ENCODE data around the gene ALDH18A1.
"Not testable (repeated sequence)": the region's sequence is repeated elsewhere in the genome, so short reads cannot be mapped to it uniquely, and the experiment has no call there.

The ALDH18A1 gene

GRCh38 chr10:95650232-95650631 is 6.3 kb downstream of the ALDH18A1 start:
- no peak for DNase-seq (ENCODE audit: low read depth)

DNA sequence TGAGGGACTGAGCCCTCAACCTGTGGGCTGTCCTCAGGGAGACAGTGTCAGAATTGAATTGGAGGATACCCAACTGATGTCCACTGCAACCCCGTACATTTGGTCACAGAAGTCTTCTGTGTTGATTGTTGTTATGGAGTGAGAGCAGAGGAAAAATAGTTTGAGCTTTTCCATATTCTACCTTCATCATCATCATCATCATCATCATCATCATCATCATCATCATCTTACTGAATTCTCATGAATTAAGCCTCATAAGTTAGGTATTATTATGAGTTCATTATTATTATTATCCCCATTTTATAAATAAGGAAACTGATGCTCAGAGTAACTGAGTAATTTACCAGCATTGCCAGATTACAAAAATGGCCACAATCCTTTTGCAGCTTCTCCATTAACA is 8.4 kb downstream of the ALDH18A1 start:
- DNase-seq (ENCODE audit: low read depth) = no peak

- no peak for DNase-seq (ENCODE audit: low read depth)
Measured at GRCh38 chr10:95646160-95646559, 10.4 kb downstream of the ALDH18A1 start.

GRCh38 chr10:95644901-95645300 is 11.6 kb downstream of the ALDH18A1 start:
- no peak for DNase-seq (ENCODE audit: low read depth)

GRCh38 chr10:95640891-95641315 is 15.6 kb downstream of the ALDH18A1 start:
- DNase-seq (ENCODE audit: low read depth) = no peak

DNA sequence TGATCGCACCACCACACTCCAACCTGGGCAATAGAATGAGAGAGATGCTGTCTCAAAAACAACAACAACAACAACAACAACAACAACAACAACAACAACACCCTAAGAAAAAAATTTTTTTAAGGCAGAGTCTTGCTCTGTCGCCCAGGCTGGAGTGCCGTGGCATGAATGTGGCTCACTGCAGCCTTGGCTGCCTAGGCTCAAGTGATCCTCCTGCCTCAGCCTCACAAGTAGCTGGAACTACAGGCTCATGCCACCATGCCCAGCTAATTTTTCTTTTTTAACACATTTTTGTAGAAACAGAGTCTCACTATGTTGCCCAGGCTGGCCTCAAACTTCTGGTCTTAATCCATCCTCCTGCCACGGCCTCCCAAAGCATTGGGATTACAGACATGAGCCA is 18.6 kb downstream of the ALDH18A1 start:
- no peak for DNase-seq (ENCODE audit: low read depth)

DNA sequence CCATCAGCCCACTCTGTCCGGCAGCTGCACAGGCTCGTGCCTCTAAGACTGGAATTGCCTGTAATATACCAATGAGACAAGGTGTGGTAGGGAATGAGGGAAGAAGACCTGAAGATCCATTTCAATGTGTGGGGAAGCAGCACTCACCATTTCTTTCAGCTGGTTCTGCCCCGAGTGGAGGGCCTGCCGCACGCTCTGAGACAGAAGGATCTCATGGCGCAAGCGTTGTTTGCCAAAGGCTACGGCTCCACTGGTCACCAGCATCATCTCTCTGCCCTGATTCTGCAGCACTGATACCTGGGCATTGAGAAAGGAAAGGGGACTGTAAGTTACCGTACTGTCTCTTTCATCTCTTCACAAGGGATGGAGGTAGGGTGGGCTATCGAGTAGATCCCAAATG is 19.4 kb downstream of the ALDH18A1 start:
- DNase-seq (ENCODE audit: low read depth) = no peak

GRCh38 chr10:95635319-95635733 is 21.2 kb downstream of the ALDH18A1 start:
- DNase-seq (ENCODE audit: low read depth) = no peak

- no peak for DNase-seq (ENCODE audit: low read depth)
Measured at GRCh38 chr10:95628786-95629185, 27.7 kb downstream of the ALDH18A1 start.

DNA sequence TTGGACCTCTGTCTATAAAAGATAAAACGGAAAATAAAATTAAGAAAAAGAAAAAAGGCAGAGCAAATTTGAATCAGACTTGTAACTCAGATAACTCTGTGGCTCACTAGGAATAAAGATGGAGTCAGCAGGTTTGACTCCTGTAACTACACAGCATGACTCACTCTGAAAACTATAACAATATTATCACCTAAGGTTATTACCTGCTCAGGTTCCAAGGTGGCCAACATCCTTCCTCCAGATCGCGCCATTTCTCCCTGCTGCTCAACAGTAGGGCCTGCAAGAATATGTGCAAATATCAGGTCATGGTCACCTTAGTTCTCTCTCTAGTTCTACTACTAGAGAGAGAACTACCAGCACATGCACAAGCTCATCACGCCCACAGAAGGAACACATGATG is 30.0 kb downstream of the ALDH18A1 start:
- DNase-seq (ENCODE audit: low read depth) = no peak

DNA sequence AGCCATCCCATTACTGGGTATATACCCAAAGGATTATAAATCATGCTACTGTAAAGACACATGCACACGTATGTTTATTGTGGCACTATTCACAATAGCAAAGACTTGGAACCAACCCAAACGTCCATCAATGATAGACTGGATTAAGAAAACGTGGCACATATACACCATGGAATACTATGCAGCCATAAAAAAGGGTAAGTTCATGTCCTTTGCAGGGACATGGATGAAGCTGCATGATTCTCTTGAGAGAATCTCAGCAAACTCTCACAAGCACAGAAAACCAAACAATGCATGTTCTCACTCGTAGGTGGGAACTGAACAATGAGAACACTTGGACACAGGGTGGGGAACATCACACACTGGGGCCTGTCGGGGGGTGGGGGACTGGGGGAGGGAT is 36.1 kb downstream of the ALDH18A1 start:
- DNase-seq (ENCODE audit: low read depth) = not testable (repeated sequence)

- no peak for DNase-seq (ENCODE audit: low read depth)
Measured at GRCh38 chr10:95618101-95618500, 38.4 kb downstream of the ALDH18A1 start.

- DNase-seq (ENCODE audit: low read depth) = no peak
Measured at GRCh38 chr10:95616446-95616845, 40.1 kb downstream of the ALDH18A1 start.

GRCh38 chr10:95613330-95613729 is 43.2 kb downstream of the ALDH18A1 start:
- no peak for DNase-seq (ENCODE audit: low read depth)

DNA sequence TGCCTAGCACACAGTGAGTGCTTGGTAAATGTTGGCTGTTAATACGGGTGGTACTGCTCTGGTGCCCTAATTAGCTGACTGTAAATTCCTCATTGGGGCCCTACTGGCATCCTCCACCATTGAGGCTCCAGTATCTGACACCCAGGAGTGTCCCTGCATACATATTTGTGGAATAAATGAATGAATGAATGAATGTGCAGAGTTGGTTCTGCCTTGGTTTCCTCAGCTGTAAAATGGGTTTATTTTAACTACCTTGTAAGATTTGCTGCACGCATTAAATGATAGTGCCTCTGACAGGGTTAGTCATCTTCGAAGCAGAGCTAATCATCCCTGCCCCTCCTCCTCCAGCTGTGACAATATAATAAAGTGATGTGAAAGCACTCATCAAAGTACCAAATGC is 45.8 kb downstream of the ALDH18A1 start:
- no peak for DNase-seq (ENCODE audit: low read depth)

- DNase-seq (ENCODE audit: low read depth) = no peak
Measured at GRCh38 chr10:95606922-95607321, 49.6 kb downstream of the ALDH18A1 start.

DNA sequence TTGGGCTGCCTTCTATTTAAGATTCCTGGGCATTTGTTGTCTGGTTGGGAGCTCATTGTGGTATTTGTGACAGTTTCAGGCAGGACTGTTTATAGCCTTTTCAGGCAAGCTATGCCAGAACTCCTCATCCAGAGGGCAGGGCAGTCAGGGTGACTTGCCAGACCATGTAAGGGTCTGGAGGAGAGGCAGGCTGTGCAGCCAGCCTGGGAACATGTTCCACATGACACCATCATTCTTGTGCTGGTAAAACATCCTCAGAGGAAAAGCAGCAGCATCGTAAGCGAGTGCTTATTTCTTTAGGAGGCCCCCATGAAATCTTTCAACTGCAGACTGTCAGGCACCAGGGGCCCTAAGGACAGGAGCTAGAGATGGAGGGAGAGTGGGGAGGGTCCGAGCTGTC is 51.3 kb downstream of the ALDH18A1 start:
- no peak for DNase-seq (ENCODE audit: low read depth)

- no peak for DNase-seq (ENCODE audit: low read depth)
Measured at GRCh38 chr10:95604630-95605029, 51.9 kb downstream of the ALDH18A1 start.

DNA sequence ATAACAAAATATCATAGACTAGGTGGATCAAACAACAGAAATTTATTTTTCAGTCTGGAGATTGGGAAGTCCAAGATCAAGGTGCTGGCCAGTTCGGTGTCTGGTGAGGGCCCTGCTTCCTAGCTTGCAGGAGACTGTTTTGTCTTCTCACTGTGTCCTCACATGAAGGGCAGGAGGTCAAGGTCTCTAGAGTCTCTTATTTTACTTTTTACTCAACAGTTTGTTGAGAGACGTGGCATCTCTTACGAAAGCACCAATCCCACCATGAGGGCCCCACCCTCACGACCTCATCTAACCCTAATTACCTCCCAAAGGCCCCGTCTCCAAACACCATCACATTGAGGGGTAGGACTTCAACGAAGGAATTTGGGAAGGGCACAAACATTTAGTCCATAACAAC is 54.1 kb downstream of the ALDH18A1 start:
- no peak for DNase-seq (ENCODE audit: low read depth)

GRCh38 chr10:95601116-95601719 is 55.3 kb downstream of the ALDH18A1 start:
- no peak for DNase-seq (ENCODE audit: low read depth)

- no peak for DNase-seq (ENCODE audit: low read depth)
Measured at GRCh38 chr10:95600158-95600557, 56.4 kb downstream of the ALDH18A1 start.

DNA sequence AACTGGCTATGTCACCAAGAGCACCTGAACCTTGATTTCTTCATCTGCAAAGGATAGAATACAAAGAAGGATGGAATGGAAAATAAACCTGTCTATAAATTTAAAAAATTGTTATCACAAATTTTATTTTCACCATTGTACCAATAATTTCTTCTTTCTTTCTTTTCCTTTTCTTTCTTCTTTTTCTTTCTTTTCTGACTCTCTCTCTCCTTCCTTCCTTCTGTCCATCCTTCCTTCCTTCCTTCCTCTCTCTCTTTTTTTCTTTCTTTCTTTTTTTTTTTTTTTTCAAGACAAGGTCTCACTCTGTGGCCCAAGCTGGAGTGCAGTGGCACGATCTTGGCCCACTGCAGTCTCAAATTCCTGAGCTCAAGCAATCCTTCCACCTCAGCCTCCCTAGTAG is 58.7 kb downstream of the ALDH18A1 start:
- no peak for DNase-seq (ENCODE audit: low read depth)

- no peak for DNase-seq (ENCODE audit: low read depth)
Measured at GRCh38 chr10:95588025-95588424, 68.5 kb downstream of the ALDH18A1 start.

DNA sequence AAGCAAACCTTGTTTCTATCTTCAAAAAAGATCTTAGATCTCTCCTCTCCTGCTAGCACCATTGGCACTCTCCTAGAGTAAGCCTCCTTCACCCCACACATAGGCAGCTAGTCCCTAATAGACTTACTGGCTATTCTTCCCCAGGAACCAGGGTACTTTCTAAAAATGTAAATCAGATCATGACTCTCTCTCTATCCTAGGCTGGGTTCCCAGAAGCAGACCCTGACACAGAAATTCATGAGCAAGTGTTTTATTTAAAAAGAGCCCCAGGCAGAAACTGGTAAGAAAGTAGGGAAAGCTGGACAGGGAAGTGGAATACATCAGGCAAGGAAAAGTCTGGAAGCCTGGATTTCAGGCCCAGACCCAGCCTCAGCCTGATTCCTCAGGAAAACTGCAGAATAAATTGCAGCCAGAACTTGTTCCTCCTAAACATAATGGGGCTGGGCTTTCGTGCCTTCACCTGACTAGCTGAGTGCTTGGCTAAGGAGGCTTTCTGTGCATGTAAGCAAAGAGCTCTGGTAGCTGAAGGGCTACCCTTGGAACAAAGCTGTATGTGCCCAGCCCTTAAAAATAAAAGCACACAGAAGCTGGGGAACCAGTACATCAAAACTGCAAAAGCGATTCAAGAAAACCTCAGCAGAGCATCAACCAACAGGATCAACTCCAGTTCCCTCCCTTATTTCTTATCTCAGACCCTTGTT is 76.5 kb downstream of the ALDH18A1 start:
- DNase-seq (ENCODE audit: low read depth) = no peak

Measured in activated T-helper 9 cell treated with anti-CD3 and anti-CD28 coated beads, Interleukin-2, amount 50 U/mL, for 16 hours (primary cell).